Hematopoietic multipotent progenitor cell treated with erythropoietin and hydrocortisone succinate and interleukin-3 and kit ligand, for 17 days (in vitro differentiated cells): ENCODE measurements around the gene PDK1.

Source experiments
- DNase-seq: peaks from one replicate; pipeline ENCODE4 v3.0.0-alpha.2; 2015; ENCODE audit warnings: low spot score

The PDK1 gene

DNA sequence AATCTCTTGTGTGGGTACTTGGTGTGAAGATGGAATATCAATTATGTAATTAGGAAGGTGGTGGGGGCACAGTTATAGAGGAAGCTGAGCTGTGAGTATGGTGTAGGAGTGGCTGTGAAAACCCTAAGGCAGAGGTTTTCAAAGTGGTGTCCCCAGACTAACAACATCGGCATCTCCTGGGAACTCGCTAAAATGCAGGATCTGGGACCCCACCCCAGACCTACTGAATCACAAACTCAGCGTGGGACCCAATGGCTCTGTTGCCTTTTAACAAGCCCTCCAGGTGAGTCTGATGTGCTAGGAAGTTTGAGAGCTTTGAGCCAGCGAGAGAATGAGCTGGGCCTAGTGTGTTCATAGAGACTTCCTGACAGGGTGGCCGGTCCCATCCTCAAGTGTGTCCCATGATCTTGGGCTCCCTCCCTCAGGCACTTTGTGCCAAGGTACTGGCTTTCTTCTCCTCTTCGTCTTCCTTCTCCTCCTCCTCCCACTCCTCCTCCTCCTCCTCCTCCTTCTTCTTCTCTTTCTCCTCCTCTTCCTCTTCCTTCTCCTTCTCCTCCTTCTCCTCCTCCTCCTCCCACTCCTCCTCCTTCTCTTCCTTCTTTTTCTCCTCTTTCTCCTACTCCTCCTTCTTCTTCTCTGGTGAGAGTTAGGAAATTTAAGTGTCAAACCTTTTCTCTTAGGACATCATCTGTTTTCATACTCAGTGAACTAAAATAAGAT lies 86.6 kb downstream of the PDK1 start:
- DNase-seq: no peak

DNA sequence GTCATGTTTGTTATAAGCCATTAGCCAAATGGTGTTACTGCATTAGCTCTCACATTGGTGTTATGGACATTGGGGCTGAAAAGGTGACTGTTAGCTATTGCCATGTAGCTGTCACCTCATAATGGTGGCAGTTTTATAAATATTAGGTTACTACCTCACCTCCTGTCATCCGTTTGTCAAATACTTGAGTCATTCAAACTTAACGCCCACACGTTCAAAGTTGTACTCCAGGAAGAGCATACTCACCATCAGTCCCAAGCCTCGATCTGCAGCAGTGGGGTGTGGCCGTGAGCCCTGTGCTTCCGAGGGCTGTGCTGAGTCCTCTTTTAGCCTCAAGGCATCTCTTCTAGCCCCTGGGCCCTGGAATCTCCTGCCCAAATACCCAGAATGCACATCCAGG lies 87.3 kb downstream of the PDK1 start:
- DNase-seq: no peak

DNA sequence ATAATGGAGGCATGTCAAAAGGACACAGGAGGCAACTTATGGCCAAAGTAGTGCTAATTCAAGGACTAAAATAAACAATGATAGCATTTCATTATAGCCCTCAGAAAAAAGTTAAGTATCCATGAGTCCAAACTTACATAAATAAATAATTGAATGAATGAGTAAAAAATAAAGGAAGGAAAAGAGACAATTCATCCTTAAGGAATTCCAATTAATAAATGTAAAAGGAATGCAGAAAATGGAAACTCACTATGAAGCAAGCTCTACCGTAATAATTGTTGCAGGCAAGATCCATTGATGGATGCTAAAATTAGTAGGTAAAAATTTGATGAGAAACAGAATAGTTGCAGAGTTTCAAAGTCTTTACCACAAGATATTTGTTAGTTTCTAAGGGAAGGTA lies 91.5 kb downstream of the PDK1 start:
- DNase-seq: no peak

DNA sequence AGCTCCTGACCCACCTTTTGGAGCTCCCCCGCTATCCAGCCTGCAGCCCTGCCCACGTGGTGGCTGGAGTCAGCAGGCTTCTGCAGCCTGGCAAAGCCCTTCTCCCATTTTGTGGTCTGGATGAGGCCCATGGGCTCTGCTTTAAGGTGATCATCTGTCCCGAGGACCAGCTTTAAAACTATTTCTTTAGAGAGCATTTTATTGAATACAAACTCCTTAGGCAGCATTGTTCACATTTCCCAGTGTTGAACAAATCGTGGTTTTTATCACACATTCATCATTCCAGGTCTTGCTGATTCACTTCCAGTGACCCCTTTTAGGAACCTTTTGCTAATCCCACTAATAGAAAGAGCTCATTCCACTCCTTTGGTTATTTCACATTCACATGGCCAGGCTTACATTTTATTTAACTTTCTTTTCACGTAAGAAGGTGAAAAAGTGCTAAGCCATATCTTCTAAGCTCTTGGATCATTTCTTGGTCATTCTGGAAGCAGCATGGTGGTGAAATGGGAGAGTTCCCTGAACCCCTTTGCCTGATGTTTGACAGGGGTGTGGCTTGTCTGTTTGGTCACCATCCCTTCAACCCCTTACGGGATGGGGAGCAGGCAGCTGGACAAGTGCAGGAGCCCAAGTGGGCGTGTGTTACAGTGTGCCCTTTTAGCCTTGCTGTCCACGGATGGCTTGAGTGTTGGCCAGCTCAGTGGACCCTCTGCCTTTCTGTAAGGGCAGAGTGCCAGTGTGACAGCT lies 99.4 kb downstream of the PDK1 start:
- no peak for DNase-seq

DNA sequence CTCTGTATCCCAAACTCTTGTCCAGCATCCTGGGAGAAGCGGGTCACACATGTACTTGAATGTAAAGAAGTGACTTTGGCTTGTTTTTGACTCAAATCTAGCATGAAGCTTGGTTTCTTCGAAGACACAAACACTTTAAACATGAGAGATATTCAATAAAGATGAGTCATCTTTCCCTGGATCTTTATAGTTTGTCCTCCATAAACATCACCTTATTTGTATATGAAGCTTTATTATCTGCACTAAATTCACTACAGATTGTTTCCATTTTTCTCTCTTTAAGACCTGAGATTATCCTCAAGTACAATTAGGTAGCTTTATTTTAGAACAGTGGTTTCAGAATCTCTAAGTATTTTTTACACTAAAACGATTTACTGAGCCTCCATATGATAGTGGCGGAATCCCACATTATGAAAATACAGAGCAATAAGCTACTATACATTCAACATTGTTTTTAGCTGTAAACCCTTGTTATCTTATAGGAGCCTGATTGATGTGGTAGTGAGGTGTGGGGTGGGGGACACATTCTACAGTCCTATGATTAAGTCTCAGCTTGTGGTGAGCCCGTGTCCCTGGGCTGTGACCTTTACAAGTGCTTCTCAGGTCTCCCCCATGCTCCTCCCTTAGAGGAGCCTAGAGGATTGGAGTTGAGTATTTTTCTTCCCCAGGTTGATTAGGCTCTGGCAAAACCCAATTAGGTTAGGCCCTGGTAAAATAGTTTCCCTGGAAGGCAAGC lies 100.1 kb downstream of the PDK1 start:
- DNase-seq: no peak
